Omental fat pad (tissue), 4 donors: Measurements from ENCODE around the gene TBC1D5. TPM values are rescaled to one million over a fixed set of nuclear protein-coding genes. Genes with fewer than 3 reads are reported as not detected.

Experiments used
- ATAC-seq: fragments of 150-250 bp; one replicate; pipeline ENCODE4 v1.9.1; 2016; ENCODE audit warnings: mild to moderate bottlenecking, moderate library complexity; ENCODE audit not compliant: low FRiP score
- DNase-seq: peaks from one replicate; pipeline ENCODE4 v3.0.0-alpha.2; 2019; ENCODE audit warnings: low spot score
- CTCF ChIP-seq, 3 donors: fragments of 450-650 bp; IDR thresholded peaks; one replicate each; pipeline ENCODE4 v1.5.1; 2016 to 2017; ENCODE audit warnings: antibody characterized with exemption in 3 of 3, mild to moderate bottlenecking in 3 of 3, moderate library complexity in 2 of 3
- total RNA-seq, 4 donors: library from RNA; depleted of rRNA; stranded (reverse); fragments of >200 nt; gene quantifications; one replicate each; pipeline ENCODE4 v1.1.0, GENCODE V29; 2016

TBC1D5 gene
- total RNA-seq, 4 donors from 2014 or later: 56.8 to 92.5 (median 74.8) TPM

GRCh38 chr3:17557749-17558463, 184.5 kb downstream of the TBC1D5 start:
- TF ChIP-seq CTCF (IDR thresholded peaks at IDR 0.05): no peak
- DNase-seq: no peak
- ATAC-seq: no peak

- TF ChIP-seq CTCF (IDR thresholded peaks at IDR 0.05): no peak
- no peak for ATAC-seq
- no peak for DNase-seq
These were observed 186.9 kb downstream of the TBC1D5 start for GRCh38 chr3:17555525-17555924.

GRCh38 chr3:17554078-17554477, 188.4 kb downstream of the TBC1D5 start:
- no peak for ATAC-seq
- TF ChIP-seq CTCF (IDR thresholded peaks at IDR 0.05): no peak

GRCh38 chr3:17553080-17553479, 189.4 kb downstream of the TBC1D5 start:
- no peak for TF ChIP-seq CTCF (IDR thresholded peaks at IDR 0.05)
- ATAC-seq (no peak), DNase-seq (no peak)

More at GRCh38 chr3:17554078-17554477, 188.4 kb downstream of the TBC1D5 start:
- DNase-seq: no peak

GRCh38 chr3:17552351-17552750, 190.1 kb downstream of the TBC1D5 start:
- no peak for ATAC-seq
- no peak for TF ChIP-seq CTCF (IDR thresholded peaks at IDR 0.05)

GRCh38 chr3:17551895-17552294, 190.5 kb downstream of the TBC1D5 start:
- ATAC-seq (no peak), DNase-seq (no peak)
- TF ChIP-seq CTCF (IDR thresholded peaks at IDR 0.05): no peak

More at GRCh38 chr3:17552351-17552750, 190.1 kb downstream of the TBC1D5 start:
- DNase-seq: no peak

- ATAC-seq (no peak), DNase-seq (no peak)
- TF ChIP-seq CTCF (IDR thresholded peaks at IDR 0.05): no peak
These were observed 191.1 kb downstream of the TBC1D5 start for GRCh38 chr3:17551333-17551732.
